Inferior parietal cortex (tissue), 1 donor: Measurements from ENCODE around the gene DHX38.

Source experiments
- DNase-seq: peaks from one replicate; pipeline ENCODE4 v3.0.0-alpha.2; 2016; ENCODE audit errors: extremely low spot score

DHX38 gene

GRCh38 chr16:72083778-72084404 is 9.8 kb upstream of the DHX38 start:
- no peak for DNase-seq

DNA sequence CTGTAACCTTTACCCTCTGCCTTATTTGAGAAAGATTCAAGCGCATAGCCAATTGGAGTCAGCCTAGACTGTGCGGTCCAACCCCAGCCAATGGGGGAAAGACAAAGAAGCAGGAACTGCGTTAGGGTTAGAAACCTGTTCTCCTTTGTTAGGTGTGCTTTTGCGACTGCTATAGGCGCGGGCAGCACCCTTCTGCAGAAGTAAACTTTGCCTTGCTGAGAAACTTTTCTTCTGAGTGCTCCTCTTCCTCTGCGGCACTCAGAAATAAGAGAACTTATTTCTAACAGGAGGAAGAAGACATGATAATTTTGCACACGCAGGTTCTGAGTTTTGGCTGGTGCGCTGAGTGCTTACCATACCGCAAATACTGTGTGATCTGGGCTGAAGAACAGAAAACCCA is 9.2 kb upstream of the DHX38 start:
- no peak for DNase-seq

DNA sequence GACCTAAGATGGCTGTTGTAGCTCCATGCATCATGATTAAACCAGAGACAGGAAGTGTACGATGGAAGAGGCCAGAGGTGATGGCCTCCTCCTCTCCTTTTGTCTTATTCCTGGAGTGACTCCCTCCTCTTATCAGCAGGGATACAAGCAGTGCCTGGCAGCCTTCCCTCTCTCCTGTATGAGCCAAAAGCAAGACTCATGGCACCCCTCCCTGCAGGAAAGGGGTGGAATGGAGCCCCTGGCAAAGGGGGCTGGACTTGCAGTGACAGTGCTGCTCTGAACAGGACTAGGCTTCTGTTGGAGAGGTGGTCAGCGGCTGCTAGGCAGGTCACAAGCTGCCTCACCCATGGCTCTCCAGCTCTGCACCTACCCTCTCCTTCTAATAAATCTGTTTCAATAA is 8.6 kb upstream of the DHX38 start:
- DNase-seq = no peak

- DNase-seq = no peak
Observed at GRCh38 chr16:72091217-72091616, 2.4 kb upstream of the DHX38 start.

GRCh38 chr16:72092832-72093447 is 707 bp upstream of the DHX38 start:
- DNase-seq = peak; percentile 5

DNA sequence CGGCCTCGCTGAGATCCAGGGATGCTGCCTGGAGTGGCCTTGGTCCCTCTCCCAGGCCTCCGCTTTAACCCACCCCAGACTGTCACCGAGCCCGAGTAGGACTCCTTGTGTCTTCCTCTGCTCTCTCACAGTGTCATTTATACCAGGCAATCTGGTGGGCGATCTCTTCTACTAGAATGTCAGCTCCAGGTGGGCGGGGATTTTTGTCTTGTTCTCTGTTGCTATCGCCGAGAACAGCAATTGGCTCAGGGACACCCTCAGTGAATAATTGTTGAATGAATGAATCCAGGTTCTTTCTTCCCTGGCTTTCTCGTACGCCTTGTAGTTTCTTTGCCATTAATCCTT is 591 bp downstream of the DHX38 start:
- no peak for DNase-seq

GRCh38 chr16:72098936-72099335 is 5.3 kb downstream of the DHX38 start:
- DNase-seq = no peak

DNA sequence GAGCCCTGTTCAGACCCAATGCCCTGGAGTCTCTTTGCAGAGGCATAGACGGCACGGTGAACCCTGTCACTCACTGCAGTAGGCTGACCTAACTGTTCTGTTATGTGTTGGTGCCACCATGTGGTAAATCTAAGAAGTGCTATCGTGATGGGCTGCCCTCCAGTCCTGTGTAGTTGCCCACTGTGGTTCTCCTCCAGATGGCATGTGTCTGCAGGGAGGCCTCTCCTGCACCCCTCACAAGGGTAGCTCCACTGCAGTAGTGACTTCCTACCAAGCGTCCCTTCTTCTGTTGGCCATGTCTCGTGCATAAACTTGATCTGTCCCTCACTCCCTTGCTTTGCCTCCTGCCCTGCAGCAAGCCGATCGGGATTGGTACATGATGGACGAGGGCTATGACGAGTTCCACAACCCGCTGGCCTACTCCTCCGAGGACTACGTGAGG is 5.8 kb downstream of the DHX38 start:
- DNase-seq = peak; percentile 65

GRCh38 chr16:72101195-72101594 is 7.5 kb downstream of the DHX38 start:
- no peak for DNase-seq

DNA sequence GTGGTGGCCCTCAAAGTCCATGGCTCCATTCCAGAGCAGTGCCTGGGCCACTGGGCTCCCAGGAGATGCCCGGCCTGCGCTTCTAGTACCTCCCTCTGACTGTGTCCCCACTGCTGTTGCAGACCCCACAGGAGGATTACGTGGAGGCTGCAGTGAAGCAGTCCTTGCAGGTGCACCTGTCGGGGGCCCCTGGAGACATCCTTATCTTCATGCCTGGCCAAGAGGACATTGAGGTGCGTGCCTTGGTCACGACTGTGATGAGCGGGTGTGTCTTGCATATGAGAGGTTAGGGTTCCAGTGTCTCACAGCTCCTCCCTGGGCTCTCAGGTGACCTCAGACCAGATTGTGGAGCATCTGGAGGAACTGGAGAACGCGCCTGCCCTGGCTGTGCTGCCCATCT is 11.3 kb downstream of the DHX38 start:
- no peak for DNase-seq

GRCh38 chr16:72105978-72106377 is 12.3 kb downstream of the DHX38 start:
- no peak for DNase-seq

DNA sequence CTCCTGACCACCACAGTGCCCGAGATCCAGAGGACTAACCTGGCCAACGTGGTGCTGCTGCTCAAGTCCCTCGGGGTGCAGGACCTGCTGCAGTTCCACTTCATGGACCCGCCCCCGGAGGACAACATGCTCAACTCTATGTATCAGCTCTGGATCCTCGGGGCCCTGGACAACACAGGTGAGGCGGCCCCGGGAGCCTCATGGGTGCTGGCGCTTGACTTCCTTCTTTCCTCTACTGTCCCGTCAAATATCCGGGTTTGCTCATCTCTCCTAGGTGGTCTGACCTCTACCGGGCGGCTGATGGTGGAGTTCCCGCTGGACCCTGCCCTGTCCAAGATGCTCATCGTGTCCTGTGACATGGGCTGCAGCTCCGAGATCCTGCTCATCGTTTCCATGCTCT is 13.7 kb downstream of the DHX38 start:
- DNase-seq = no peak

DNA sequence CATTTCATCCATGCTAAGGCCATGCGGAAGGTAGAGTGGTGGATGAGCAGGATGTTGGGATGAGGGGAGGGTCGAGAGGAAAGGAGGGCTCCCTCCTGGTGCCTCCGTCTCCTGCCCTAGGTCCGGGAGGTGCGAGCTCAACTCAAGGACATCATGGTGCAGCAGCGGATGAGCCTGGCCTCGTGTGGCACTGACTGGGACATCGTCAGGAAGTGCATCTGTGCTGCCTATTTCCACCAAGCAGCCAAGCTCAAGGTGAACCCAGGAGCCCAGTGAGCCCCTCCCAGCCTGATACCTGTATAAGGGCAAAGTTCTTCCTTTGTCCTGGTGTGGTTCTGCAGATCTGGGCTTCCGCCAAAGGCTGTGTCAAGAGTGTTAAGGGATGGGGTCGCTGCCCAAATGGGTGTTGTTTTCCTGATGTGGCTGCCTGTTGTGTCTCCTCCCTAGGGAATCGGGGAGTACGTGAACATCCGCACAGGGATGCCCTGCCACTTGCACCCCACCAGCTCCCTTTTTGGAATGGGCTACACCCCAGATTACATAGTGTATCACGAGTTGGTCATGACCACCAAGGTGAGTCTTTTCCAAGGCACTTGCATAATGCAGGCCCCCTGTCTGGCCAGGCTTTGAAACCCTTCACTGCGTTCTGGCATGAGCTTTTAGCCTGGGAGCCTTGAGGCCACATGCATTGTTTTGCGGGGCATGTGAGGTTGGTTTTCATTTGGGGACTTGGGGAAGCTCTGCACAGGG is 14.9 kb downstream of the DHX38 start:
- no peak for DNase-seq

DNA sequence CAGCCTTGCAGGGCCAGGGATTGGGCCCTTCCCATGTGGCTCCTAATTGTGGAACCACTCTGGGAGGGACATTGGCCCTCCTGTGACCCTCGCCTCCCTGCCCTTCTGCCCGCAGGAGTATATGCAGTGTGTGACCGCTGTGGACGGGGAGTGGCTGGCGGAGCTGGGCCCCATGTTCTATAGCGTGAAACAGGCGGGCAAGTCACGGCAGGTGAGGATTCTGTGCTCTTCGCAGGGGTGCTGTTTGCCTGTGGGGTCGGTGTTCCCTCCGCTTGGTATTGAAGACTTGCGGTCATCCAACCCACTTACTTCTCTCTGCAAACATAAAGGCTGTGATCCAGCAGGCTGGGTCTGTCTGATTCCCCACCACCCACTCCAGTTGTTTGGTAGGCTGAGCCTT is 15.7 kb downstream of the DHX38 start:
- DNase-seq = no peak

GRCh38 chr16:72109966-72110530 is 16.4 kb downstream of the DHX38 start:
- DNase-seq = no peak

DNA sequence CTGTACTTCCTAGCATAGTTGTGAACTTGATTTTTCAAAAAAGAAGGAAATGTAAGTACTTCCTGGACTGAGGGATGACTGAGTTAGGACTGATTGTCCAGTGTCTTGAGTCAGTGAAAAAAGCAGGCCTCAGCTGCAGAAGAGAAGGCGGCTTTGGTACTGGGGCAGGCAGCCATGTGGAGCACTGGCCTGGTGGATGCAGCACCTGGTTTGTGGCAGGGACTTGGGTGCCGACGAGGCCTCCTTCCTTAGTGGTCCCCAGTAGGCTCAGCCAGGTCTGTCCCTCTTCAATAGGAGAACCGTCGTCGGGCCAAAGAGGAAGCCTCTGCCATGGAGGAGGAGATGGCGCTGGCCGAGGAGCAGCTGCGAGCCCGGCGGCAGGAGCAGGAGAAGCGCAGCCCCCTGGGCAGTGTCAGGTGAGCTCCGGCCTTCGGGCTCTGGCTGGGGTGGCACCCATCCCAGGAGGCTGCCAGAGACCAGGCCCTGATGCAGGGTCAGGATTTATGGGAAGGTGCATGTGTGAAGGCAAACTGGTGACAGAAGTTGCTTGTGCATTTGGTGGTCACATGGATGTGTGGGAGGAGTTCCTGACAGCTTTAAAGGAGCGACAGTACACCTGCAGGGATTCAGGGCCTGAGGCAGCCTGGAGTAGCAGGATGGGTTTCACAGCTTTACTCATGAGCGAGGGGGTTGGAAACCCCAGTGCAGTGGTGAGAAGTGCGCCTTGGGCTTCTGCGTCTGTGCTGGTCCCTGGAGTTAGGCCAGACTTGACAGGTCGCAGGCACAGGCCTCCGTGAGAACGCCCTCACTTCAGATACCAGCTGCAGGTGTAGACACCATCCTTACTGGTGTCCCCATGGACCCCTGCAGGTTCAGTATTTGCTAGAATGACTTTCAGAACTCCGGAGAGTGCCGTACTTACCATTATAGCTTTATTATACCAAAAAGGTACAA is 17.3 kb downstream of the DHX38 start:
- DNase-seq = no peak

- DNase-seq = no peak
Observed at GRCh38 chr16:72111657-72112451, 18.2 kb downstream of the DHX38 start.

DNA sequence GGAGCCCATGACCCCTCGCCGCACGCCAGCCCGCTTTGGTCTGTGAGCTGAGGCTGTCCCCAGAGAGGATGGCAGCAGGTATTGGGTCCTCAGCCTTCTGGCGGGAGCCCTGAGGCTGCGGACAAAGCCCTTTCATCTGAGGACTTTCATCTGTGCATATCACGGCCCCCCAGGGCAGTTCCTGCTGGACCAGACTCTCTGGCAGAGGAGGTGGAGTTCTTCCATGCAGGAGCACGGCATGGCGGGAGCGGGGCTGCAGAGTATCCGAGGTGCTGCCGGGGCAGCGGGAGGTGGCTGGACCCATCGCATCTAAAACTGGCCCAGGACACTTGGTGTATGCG is 18.8 kb downstream of the DHX38 start:
- no peak for DNase-seq

DNA sequence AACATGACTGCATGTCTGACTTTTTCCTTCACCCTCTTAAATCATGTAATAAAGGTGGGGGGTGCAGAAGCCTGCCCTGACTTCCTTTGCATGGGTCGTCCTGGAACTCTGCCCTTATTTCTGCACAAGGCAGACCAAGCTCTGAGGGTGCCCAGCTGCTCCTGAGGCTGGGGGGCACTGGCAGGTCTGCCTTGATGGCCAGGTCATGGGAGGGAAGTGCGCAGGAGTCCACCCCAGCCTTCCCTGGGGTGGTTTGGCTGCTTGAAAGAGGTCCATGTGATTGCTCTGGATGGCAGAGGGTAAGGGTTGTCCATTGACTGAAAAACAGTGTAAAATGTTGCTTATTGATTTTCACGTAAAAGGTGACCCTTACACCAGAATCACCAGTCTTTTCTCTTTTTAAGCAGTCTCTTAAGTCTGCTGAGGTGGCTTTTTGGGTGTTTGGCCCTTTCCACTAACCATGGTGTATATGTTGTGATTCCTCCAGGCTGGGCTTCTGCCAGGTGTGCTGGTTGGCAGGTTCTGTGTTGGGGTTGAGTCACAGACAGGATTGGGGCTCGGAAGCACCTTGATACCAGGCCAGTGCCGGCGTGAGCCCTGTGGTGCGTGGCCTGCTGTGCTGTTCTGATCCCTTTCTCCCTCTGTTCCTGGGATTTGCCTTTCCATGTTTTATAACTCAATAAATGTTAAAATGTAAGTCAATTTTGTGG is 19.4 kb downstream of the DHX38 start:
- no peak for DNase-seq

GRCh38 chr16:72113616-72113945 is 19.9 kb downstream of the DHX38 start:
- DNase-seq = no peak

DNA sequence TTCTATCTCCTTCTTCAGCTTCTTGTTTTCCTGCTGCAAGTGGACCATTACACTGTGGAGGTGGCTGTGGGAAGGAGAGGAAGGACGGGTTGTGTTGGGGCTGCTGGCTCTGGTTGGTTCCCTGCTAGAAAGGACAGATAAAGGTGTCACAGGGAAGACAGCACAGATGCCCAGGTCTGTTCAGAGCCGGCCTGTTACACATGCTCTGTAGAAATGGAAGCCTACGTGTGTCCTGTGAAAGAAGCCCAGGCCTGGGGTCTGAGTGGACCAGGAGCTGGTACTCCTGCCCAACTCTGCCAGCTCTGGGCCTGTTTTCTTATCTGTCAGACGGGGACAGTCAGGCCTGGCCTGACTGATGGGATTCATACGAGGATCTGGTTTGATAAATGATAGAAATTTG is 26.4 kb downstream of the DHX38 start:
- DNase-seq = no peak
